GM23248 (cell line): ENCODE data around the gene AUP1. TPM values are rescaled to one million over a fixed set of nuclear protein-coding genes. Genes with fewer than 3 reads are reported as not detected.

Experiments used
- DNase-seq: peaks from one replicate; pipeline ENCODE4 v3.0.0-alpha.2; 2015
- H2AFZ ChIP-seq: fragments of 200-600 bp; sonication (generic); 2 replicates; pipeline ENCODE4 v1.6.1; 2016; ENCODE audit warnings: antibody characterized with exemption
- H3F3A ChIP-seq: fragments of 200-600 bp; sonication (generic); 2 replicates; pipeline ENCODE4 v1.6.1; 2016; ENCODE audit warnings: mild to moderate bottlenecking, antibody characterized with exemption, mixed run types; ENCODE audit not compliant: insufficient read depth
- H3K27ac ChIP-seq: fragments of 200-600 bp; sonication (generic); 2 replicates; pipeline ENCODE4 v1.5.1; 2016; ENCODE audit warnings: mild to moderate bottlenecking
- H3K27me3 ChIP-seq: fragments of 200-600 bp; sonication (generic); replicated peaks from 2 replicates; pipeline ENCODE4 v1.6.1; 2016; ENCODE audit warnings: mild to moderate bottlenecking; ENCODE audit not compliant: insufficient read depth
- H3K36me3 ChIP-seq: fragments of 200-600 bp; sonication (generic); 2 replicates; pipeline ENCODE4 v1.6.1; 2016; ENCODE audit warnings: low read depth, mild to moderate bottlenecking
- H3K4me1 ChIP-seq: fragments of 200-600 bp; sonication (generic); 2 replicates; pipeline ENCODE4 v1.6.1; 2016; ENCODE audit warnings: mild to moderate bottlenecking; ENCODE audit not compliant: insufficient read depth
- H3K4me2 ChIP-seq: fragments of 200-600 bp; sonication (generic); one replicate; pipeline ENCODE4 v1.6.1; 2016; ENCODE audit warnings: mild to moderate bottlenecking; ENCODE audit not compliant: unreplicated experiment
- H3K4me3 ChIP-seq: fragments of 200-600 bp; sonication (generic); 2 replicates; pipeline ENCODE4 v1.5.1; 2016; ENCODE audit warnings: mild to moderate bottlenecking
- H3K79me2 ChIP-seq: fragments of 200-600 bp; sonication (generic); 2 replicates; pipeline ENCODE4 v1.6.1; 2016; ENCODE audit warnings: mild to moderate bottlenecking; ENCODE audit not compliant: insufficient read depth
- H3K9ac ChIP-seq: fragments of 200-600 bp; sonication (generic); 2 replicates; pipeline ENCODE4 v1.6.1; 2016; ENCODE audit warnings: mild to moderate bottlenecking
- H3K9me2 ChIP-seq: fragments of 200-600 bp; sonication (generic); 2 replicates; pipeline ENCODE4 v1.6.1; 2016; ENCODE audit warnings: mixed run types, mild to moderate bottlenecking, moderate library complexity; ENCODE audit not compliant: insufficient read depth
- H3K9me3 ChIP-seq: fragments of 200-600 bp; sonication (generic); one replicate; pipeline ENCODE4 v1.6.1; 2017; ENCODE audit warnings: low read depth
- H4K20me1 ChIP-seq: fragments of 200-600 bp; sonication (generic); 2 replicates; pipeline ENCODE4 v1.6.0; 2016; ENCODE audit not compliant: insufficient read depth
- EZH2 ChIP-seq: fragments of 200-600 bp; sonication (generic); IDR thresholded peaks from 2 replicates; pipeline ENCODE4 v1.6.1; 2018; ENCODE audit warnings: antibody characterized with exemption, mild to moderate bottlenecking; ENCODE audit not compliant: insufficient read depth, poor library complexity, severe bottlenecking
- EZH2phosphoT487 ChIP-seq: fragments of 200-600 bp; sonication (generic); IDR thresholded peaks from 2 replicates; pipeline ENCODE4 v1.6.1; 2018; ENCODE audit warnings: antibody characterized with exemption, moderate library complexity, mild to moderate bottlenecking, low read depth; ENCODE audit not compliant: insufficient read depth
- WGBS, 2 experiments: methylation state at CpG; one replicate each; pipeline ENCODE4 v1.1.6; 2015 to 2017; ENCODE audit warnings: low lambda C conversion rate in 2 of 2, low coverage in 1 of 2; ENCODE audit errors: missing lambda C conversion rate in 2 of 2; 5-methylcytosine and 5-hydroxymethylcytosine counted together
- in situ Hi-C: fragments of 300-500 bp; cut with MboI; formaldehyde crosslinking; loops from 2 replicates; pipeline ENCODE4 v1.15.0; 2020
- polyA plus RNA-seq: library from polyadenylated mRNA; unstranded; fragments of >200 nt; fragmentation: Nextera tagmentation; extraction: Ambion mirVana; gene quantifications from 2 replicates; pipeline ENCODE4 v1.2.1, GENCODE V29; 2016
- total RNA-seq: library from RNA; depleted of rRNA; stranded (reverse); fragments of >200 nt; shearing (Covaris generic); gene quantifications from 2 replicates; pipeline ENCODE4 v1.2.3, GENCODE V29; 2014

The AUP1 gene
- total and polyA plus RNA-seq, 2 experiments from 2014 or later: 119 to 122 TPM

GRCh38 chr2:74558284-74559230, 29.1 kb upstream of the AUP1 start:
- in situ Hi-C loops: no loop called here
- Histone ChIP-seq H3F3A (peaks cover 9% of the 10 kb centered on the region; the same call in 1 of the 2 replicates), H3K36me3 (no peaks in the 10 kb centered on the region), H4K20me1 (no peaks in the 10 kb centered on the region), H2AFZ (no peak overlapping the region), H3K27me3 (no peaks in the 10 kb centered on the region), H3K4me1 (peaks cover 5% of the 10 kb centered on the region), H3K9me2 (no peaks in the 10 kb centered on the region), H3K9ac (no peak overlapping the region), H3K9me3 (no peaks in the 10 kb centered on the region), H3K4me3 (no peak overlapping the region), H3K4me2 (no peak overlapping the region), H3K27ac (no peak overlapping the region), H3K79me2 (peaks cover 15% of the 10 kb centered on the region)
- WGBS, 2 experiments: 61 to 65% methylated on average over 7 of the region's 7 CpGs
- DNase-seq: peak; percentile 7
- TF ChIP-seq EZH2phosphoT487: no peak
- TF ChIP-seq EZH2: no peak

- no peaks in the 10 kb centered on the region for H3K9me3 ChIP-seq
Observed at GRCh38 chr2:74556831-74557370, 27.4 kb upstream of the AUP1 start.

GRCh38 chr2:74556159-74556558, 26.7 kb upstream of the AUP1 start:
- WGBS, 2 experiments: 96 to 97% methylated on average over 11 to 14 of the region's 14 CpGs
- Histone ChIP-seq H3K9ac (no peak overlapping the region), H3K36me3 (no peaks in the 10 kb centered on the region), H3K27ac (no peak overlapping the region), H3F3A (peaks cover 12% of the 10 kb centered on the region; the same call in 1 of the 2 replicates), H3K27me3 (no peaks in the 10 kb centered on the region), H3K4me1 (peaks cover 14% of the 10 kb centered on the region; the same call in 1 of the 2 replicates), H2AFZ (no peak overlapping the region), H3K9me3 (no peaks in the 10 kb centered on the region), H3K79me2 (peaks cover 38% of the 10 kb centered on the region), H3K4me3 (no peak overlapping the region), H4K20me1 (no peaks in the 10 kb centered on the region), H3K9me2 (no peaks in the 10 kb centered on the region), H3K4me2 (no peak overlapping the region)
- in situ Hi-C loops: no loop called here
- TF ChIP-seq EZH2phosphoT487 (no peak), EZH2 (no peak)
- DNase-seq: no peak

More at GRCh38 chr2:74556831-74557370, 27.4 kb upstream of the AUP1 start:
- DNase-seq: no peak
- peaks cover 9% of the 10 kb centered on the region; the same call in 1 of the 2 replicates for H3K4me1 ChIP-seq
- no peaks in the 10 kb centered on the region for H3K36me3 ChIP-seq
- no peak overlapping the region for H2AFZ ChIP-seq
- H4K20me1 ChIP-seq: no peaks in the 10 kb centered on the region
- H3K4me3 ChIP-seq: no peak overlapping the region
- H3K27me3 ChIP-seq: no peaks in the 10 kb centered on the region
- TF ChIP-seq EZH2phosphoT487 (no peak), EZH2 (no peak)
- H3K27ac ChIP-seq: no peak overlapping the region
- 84 to 91% methylated on average over 6 of the region's 6 CpGs for WGBS, 2 experiments
- peaks cover 31% of the 10 kb centered on the region for H3K79me2 ChIP-seq
- H3F3A ChIP-seq: peaks cover 12% of the 10 kb centered on the region; the same call in 1 of the 2 replicates
- H3K9me2 ChIP-seq: no peaks in the 10 kb centered on the region
- no peak overlapping the region for H3K4me2 ChIP-seq
- in situ Hi-C loops: no loop called here
- no peak overlapping the region for H3K9ac ChIP-seq

- in situ Hi-C loops: no loop called here
Observed at GRCh38 chr2:74555610-74556103, 26.2 kb upstream of the AUP1 start.

More at GRCh38 chr2:74555610-74556103, 26.2 kb upstream of the AUP1 start:
- no peak for DNase-seq
- Histone ChIP-seq H3K79me2 (peaks cover 43% of the 10 kb centered on the region), H3F3A (peaks cover 12% of the 10 kb centered on the region; the same call in 1 of the 2 replicates), H2AFZ (no peak overlapping the region), H3K9ac (no peak overlapping the region), H3K4me1 (peaks cover 19% of the 10 kb centered on the region; the same call in 1 of the 2 replicates), H3K36me3 (no peaks in the 10 kb centered on the region), H3K27me3 (no peaks in the 10 kb centered on the region), H4K20me1 (no peaks in the 10 kb centered on the region), H3K27ac (no peak overlapping the region), H3K4me2 (peak overlapping the region; percentile 84), H3K4me3 (peak overlapping the region; percentile 97), H3K9me3 (no peaks in the 10 kb centered on the region), H3K9me2 (no peaks in the 10 kb centered on the region)
- WGBS, 2 experiments: 90% methylated on average over 12 to 16 of the region's 17 CpGs
- TF ChIP-seq EZH2: no peak
- no peak for TF ChIP-seq EZH2phosphoT487
